OCI-LY3 (cell line): ENCODE data around the gene KRTCAP2.
A peak's percentile ranks its signal among the peaks of the same experiment; 100 is the strongest.
"Not testable (repeated sequence)": the region's sequence is repeated elsewhere in the genome, so short reads cannot be mapped to it uniquely, and the experiment has no call there.

Source experiments
- H2AFZ ChIP-seq: fragments of 200-600, 300-600 bp; shearing (Covaris generic); 2 replicates; pipeline ENCODE4 v1.6.0; 2014; ENCODE audit warnings: antibody characterized with exemption, low read depth, low read length
- H3K27ac ChIP-seq: fragments of 200-600, 300-600 bp; sonication (generic); 2 replicates; pipeline ENCODE4 v1.5.1; 2014; ENCODE audit warnings: mild to moderate bottlenecking, low read length, moderate library complexity, mixed read lengths
- H3K27me3 ChIP-seq: fragments of 200-600, 300-600 bp; sonication (generic); 2 replicates; pipeline ENCODE4 v1.6.1; 2014; ENCODE audit warnings: low read depth, low read length, mixed read lengths
- H3K36me3 ChIP-seq: fragments of 200-600, 300-600 bp; sonication (generic); replicated peaks from 2 replicates; pipeline ENCODE3; 2014; ENCODE audit warnings: low read depth, low read length, mixed read lengths
- H3K4me1 ChIP-seq: fragments of 300-600, 200-600 bp; sonication (generic); 2 replicates; pipeline ENCODE4 v1.6.1; 2014; ENCODE audit warnings: low read length, mixed read lengths
- H3K4me2 ChIP-seq: fragments of 200-600, 300-600 bp; sonication (generic); 2 replicates; pipeline ENCODE4 v1.6.1; 2014; ENCODE audit warnings: low read length, mixed read lengths
- H3K4me3 ChIP-seq: fragments of 300-600, 200-600 bp; sonication (generic); 2 replicates; pipeline ENCODE4 v1.5.1; 2014; ENCODE audit warnings: antibody characterized with exemption, mild to moderate bottlenecking, low read length, moderate library complexity
- H3K79me2 ChIP-seq: fragments of 300-600, 200-600 bp; shearing (Covaris generic); 2 replicates; pipeline ENCODE4 v1.6.1; 2014; ENCODE audit warnings: mild to moderate bottlenecking, low read length, mixed read lengths
- H3K9ac ChIP-seq: fragments of 300-600, 200-600 bp; shearing (Covaris generic); 2 replicates; pipeline ENCODE4 v1.6.0; 2014; ENCODE audit warnings: mild to moderate bottlenecking, low read length, moderate library complexity
- H3K9me3 ChIP-seq: fragments of 200-600, 300-600 bp; shearing (Covaris generic); 2 replicates; pipeline ENCODE4 v1.6.1; 2014; ENCODE audit warnings: low read length, mixed read lengths; ENCODE audit not compliant: insufficient read depth
- H4K20me1 ChIP-seq: fragments of 200-600, 300-600 bp; sonication (generic); 2 replicates; pipeline ENCODE4 v1.6.1; 2016; ENCODE audit warnings: low read length, mixed read lengths; ENCODE audit not compliant: insufficient read depth
- CTCF ChIP-seq: fragments of 200-600, 300-600 bp; sonication (generic); IDR thresholded peaks from 2 replicates; pipeline ENCODE4 v1.5.1; 2014; ENCODE audit warnings: antibody characterized with exemption, low read length, low read depth
- EZH2phosphoT487 ChIP-seq: fragments of 200-600 bp; shearing (Covaris generic); IDR thresholded peaks from 2 replicates; pipeline ENCODE4 v1.6.1; 2018; ENCODE audit warnings: antibody characterized with exemption, mixed run types, low read depth

Gene KRTCAP2

GRCh38 chr1:155195201-155196102, 22.3 kb upstream of the KRTCAP2 start:
- Histone ChIP-seq H3K4me1 (peaks cover 24% of the 10 kb centered on the region), H3K4me3 (peak overlapping the region; percentile 80), H3K4me2 (peak overlapping the region; percentile 94), H4K20me1 (no peaks in the 10 kb centered on the region), H3K9me3 (no peaks in the 10 kb centered on the region), H2AFZ (no peak overlapping the region), H3K79me2 (no peaks in the 10 kb centered on the region), H3K27ac (no peak overlapping the region), H3K27me3 (no peaks in the 10 kb centered on the region), H3K9ac (peak overlapping the region; percentile 89), H3K36me3 (no peaks in the 10 kb centered on the region)
- TF ChIP-seq CTCF, result no peak
- TF ChIP-seq EZH2phosphoT487, result no peak

GRCh38 chr1:155193991-155194240, 20.8 kb upstream of the KRTCAP2 start:
- H3K27ac ChIP-seq, result peak overlapping the region; percentile 67
- H3K27me3 ChIP-seq, H4K20me1 ChIP-seq, H3K79me2 ChIP-seq, H3K9me3 ChIP-seq, H3K36me3 ChIP-seq: not testable (repeated sequence)
- peak overlapping the region; percentile 94 for H3K4me2 ChIP-seq
- peak overlapping the region; percentile 89 for H3K9ac ChIP-seq
- H3K4me3 ChIP-seq, result peak overlapping the region; percentile 80
- H2AFZ ChIP-seq, result peak overlapping the region; percentile 95; the same call in 1 of the 2 replicates
- peaks cover 24% of the 10 kb centered on the region for H3K4me1 ChIP-seq

GRCh38 chr1:155193275-155193990, 20.3 kb upstream of the KRTCAP2 start:
- TF ChIP-seq EZH2phosphoT487 (no peak), CTCF (peak; percentile 99)
- H3K4me2 ChIP-seq, result peak overlapping the region; percentile 94
- no peaks in the 10 kb centered on the region for H3K27me3 ChIP-seq

GRCh38 chr1:155192346-155193274, 19.5 kb upstream of the KRTCAP2 start:
- H3K9ac ChIP-seq, result peak overlapping the region; percentile 89
- TF ChIP-seq EZH2phosphoT487 (no peak), CTCF (no peak)
- H2AFZ ChIP-seq, result peak overlapping the region; percentile 95; the same call in 1 of the 2 replicates

More at GRCh38 chr1:155193275-155193990, 20.3 kb upstream of the KRTCAP2 start:
- peak overlapping the region; percentile 80 for H3K4me3 ChIP-seq
- peak overlapping the region; percentile 95 for H2AFZ ChIP-seq
- H4K20me1 ChIP-seq, result no peaks in the 10 kb centered on the region
- H3K36me3 ChIP-seq, result no peaks in the 10 kb centered on the region
- H3K9me3 ChIP-seq, result no peaks in the 10 kb centered on the region
- peak overlapping the region; percentile 67 for H3K27ac ChIP-seq
- H3K4me1 ChIP-seq, result peaks cover 24% of the 10 kb centered on the region
- H3K79me2 ChIP-seq, result no peaks in the 10 kb centered on the region
- peak overlapping the region; percentile 89 for H3K9ac ChIP-seq

More at GRCh38 chr1:155192346-155193274, 19.5 kb upstream of the KRTCAP2 start:
- H3K4me1 ChIP-seq, result peaks cover 24% of the 10 kb centered on the region
- H3K9me3 ChIP-seq, result no peaks in the 10 kb centered on the region
- no peaks in the 10 kb centered on the region for H3K36me3 ChIP-seq
- no peaks in the 10 kb centered on the region for H4K20me1 ChIP-seq
- no peaks in the 10 kb centered on the region for H3K79me2 ChIP-seq
- peak overlapping the region; percentile 67 for H3K27ac ChIP-seq
- H3K4me2 ChIP-seq, result peak overlapping the region; percentile 94
- peak overlapping the region; percentile 80 for H3K4me3 ChIP-seq
- H3K27me3 ChIP-seq, result no peaks in the 10 kb centered on the region
